HEK293T (cell line): ENCODE data around the gene ARHGAP10.

ENCODE experiments used
- ARNT ChIP-seq: fragments of 450-650 bp; IDR thresholded peaks from 2 replicates; pipeline ENCODE4 v1.6.1; 2017; ENCODE audit warnings: mild to moderate bottlenecking
- BHLHE40 ChIP-seq: fragments of 450-650 bp; IDR thresholded peaks from 2 replicates; pipeline ENCODE4 v1.6.1; 2016; ENCODE audit warnings: mild to moderate bottlenecking, moderate library complexity, borderline replicate concordance
- ELF4 ChIP-seq: fragments of 450-650 bp; IDR thresholded peaks from 2 replicates; pipeline ENCODE4 v1.6.1; 2017; ENCODE audit warnings: antibody characterized with exemption
- FOXA1 ChIP-seq: fragments of 450-650 bp; IDR thresholded peaks from 2 replicates; pipeline ENCODE4 v1.6.1; 2016; ENCODE audit warnings: mild to moderate bottlenecking
- FOXK2 ChIP-seq: fragments of 450-650 bp; IDR thresholded peaks from 2 replicates; pipeline ENCODE4 v1.6.1; 2016; ENCODE audit warnings: mild to moderate bottlenecking
- FOXM1 ChIP-seq: fragments of 450-650 bp; IDR thresholded peaks from 2 replicates; pipeline ENCODE4 v1.6.1; 2017; ENCODE audit warnings: mild to moderate bottlenecking, borderline replicate concordance
- L3MBTL2 ChIP-seq: fragments of 450-650 bp; conservative IDR thresholded peaks from 2 replicates; pipeline ENCODE4 v1.6.1; 2016; ENCODE audit warnings: mild to moderate bottlenecking
- NFRKB ChIP-seq: fragments of 450-650 bp; IDR thresholded peaks from 2 replicates; pipeline ENCODE4 v1.6.1; 2016; ENCODE audit warnings: mild to moderate bottlenecking, moderate library complexity
- SP1 ChIP-seq: fragments of 450-650 bp; IDR thresholded peaks from 2 replicates; pipeline ENCODE4 v1.6.1; 2017
- SUZ12 ChIP-seq: fragments of 450-650 bp; IDR thresholded peaks from 2 replicates; pipeline ENCODE4 v1.6.1; 2016; ENCODE audit warnings: mild to moderate bottlenecking
- TARDBP ChIP-seq: fragments of 450-650 bp; IDR thresholded peaks from 2 replicates; pipeline ENCODE4 v1.6.1; 2016

GRCh38 chr4:148078061-148078460 is 346.2 kb downstream of the ARHGAP10 start:
- TF ChIP-seq NFRKB, result no peak
- TF ChIP-seq TARDBP, result no peak
- no peak for TF ChIP-seq FOXM1
- no peak for TF ChIP-seq L3MBTL2
- no peak for TF ChIP-seq FOXA1
- no peak for TF ChIP-seq ELF4
- no peak for TF ChIP-seq FOXK2
- TF ChIP-seq SUZ12, result no peak
- TF ChIP-seq SP1, result no peak
- TF ChIP-seq ARNT, result no peak
- no peak for TF ChIP-seq BHLHE40
